ENCODE measurements around the gene MDP1.
A peak's percentile ranks its signal among the peaks of the same experiment; 100 is the strongest.

MDP1 gene

GRCh38 chr14:24240110-24240918 is 24.4 kb upstream of the MDP1 start:
- peak overlapping the region; percentile 21 for H3K4me3 ChIP-seq (ENCODE audit: low read length)
- TF ChIP-seq CTCF (IDR thresholded peaks at IDR 0.05; ENCODE audit: insufficient read depth, low read depth, low read length, missing control alignments): no peak
- no peak for DNase-seq (ENCODE audit: low read depth)

DNA sequence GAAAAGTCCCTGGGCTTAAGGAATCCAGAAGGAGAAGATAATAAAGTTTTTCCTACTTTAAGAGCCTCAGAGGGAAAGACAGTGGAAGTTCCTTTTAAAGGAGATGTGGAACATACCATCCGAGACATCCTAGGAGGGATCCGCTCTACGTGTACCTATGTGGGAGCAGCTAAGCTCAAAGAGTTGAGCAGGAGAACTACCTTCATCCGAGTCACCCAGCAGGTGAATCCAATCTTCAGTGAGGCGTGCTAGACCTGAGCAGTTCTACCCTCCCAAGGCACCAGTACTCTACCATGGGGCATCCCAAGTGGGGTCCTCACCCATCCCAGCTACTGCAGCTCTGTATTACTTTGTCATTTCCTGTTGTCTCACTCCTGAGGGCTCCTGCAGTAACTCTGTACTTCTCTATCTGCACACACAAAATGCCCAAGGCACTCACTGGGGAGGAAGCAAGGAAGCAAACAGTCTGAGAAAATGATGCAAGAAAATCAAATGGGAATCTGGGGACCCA is 22.7 kb upstream of the MDP1 start:
- no peak overlapping the region for H3K4me3 ChIP-seq (ENCODE audit: low read length)
- TF ChIP-seq CTCF (IDR thresholded peaks at IDR 0.05; ENCODE audit: insufficient read depth, low read depth, low read length, missing control alignments): no peak
- DNase-seq (ENCODE audit: low read depth): no peak

GRCh38 chr14:24238123-24238522 is 22.3 kb upstream of the MDP1 start:
- TF ChIP-seq CTCF (IDR thresholded peaks at IDR 0.05; ENCODE audit: insufficient read depth, low read depth, low read length, missing control alignments): no peak
- DNase-seq (ENCODE audit: low read depth): peak; percentile 95

DNA sequence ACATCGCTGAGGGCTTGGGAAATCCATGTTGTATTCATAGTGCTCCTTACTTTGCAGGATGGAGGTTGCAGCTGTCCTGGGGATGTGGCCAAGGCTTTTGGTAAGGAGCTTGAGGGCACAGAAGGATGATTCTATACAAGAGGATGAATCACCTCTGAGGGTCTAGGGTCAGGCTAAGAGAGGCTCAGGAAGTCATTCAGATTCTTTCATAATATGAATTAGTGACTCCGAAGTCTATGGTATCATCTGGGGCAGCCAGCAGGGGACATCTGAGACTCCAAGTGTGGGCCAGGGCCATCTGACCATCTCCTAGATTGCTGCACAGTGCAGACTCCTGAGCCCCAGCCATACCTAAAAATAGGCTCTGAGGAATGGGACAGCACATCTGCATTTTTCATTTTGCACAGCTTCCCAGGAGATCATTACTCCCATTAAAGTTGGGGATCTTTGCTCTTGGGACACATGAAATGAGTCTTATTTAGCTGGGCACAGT is 21.6 kb upstream of the MDP1 start:
- DNase-seq (ENCODE audit: low read depth): no peak
- no peak overlapping the region for H3K4me3 ChIP-seq (ENCODE audit: low read length)
- no peak for TF ChIP-seq CTCF (IDR thresholded peaks at IDR 0.05; ENCODE audit: insufficient read depth, low read depth, low read length, missing control alignments)

More at GRCh38 chr14:24238123-24238522, 22.3 kb upstream of the MDP1 start:
- H3K4me3 ChIP-seq (ENCODE audit: low read length): no peak overlapping the region

DNA sequence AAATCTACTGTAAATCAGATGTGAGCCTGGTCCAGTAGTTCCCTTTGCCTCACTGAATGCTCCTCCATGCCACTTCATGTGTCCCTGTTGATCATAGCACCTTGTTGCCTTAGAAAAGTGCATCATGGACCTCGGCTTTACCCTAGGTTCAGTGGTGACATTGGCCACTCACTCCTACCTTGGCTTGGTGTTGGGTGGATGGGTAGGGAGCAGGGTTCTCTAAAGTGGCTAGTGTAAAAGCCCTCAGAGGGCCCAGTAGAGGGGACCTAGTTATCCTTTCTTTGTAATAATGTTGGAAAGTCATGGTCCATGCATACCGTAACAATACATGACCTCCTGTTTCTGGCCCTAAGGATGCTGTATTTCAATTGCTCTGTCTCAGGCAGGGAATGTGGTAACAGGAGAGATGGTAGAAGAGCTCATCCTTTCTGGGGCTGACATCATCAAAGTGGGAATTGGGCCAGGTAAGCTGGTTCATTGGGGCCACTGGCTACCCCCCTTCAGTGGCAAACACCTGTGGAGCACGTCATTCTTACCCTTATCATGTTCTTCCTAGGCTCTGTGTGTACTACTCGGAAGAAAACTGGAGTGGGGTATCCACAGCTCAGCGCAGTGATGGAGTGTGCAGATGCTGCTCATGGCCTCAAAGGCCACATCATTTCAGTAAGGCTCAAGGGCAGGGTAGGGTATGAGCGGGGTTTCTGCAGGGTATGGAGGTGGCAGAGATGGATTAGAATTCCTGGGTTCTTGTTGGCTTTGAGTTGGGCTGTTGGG is 21.0 kb upstream of the MDP1 start:
- TF ChIP-seq CTCF (IDR thresholded peaks at IDR 0.05; ENCODE audit: insufficient read depth, low read depth, low read length, missing control alignments): no peak
- no peak for DNase-seq (ENCODE audit: low read depth)
- H3K4me3 ChIP-seq (ENCODE audit: low read length): no peak overlapping the region

- DNase-seq (ENCODE audit: low read depth): no peak
- H3K4me3 ChIP-seq (ENCODE audit: low read length): no peak overlapping the region
- TF ChIP-seq CTCF (IDR thresholded peaks at IDR 0.05; ENCODE audit: insufficient read depth, low read depth, low read length, missing control alignments): no peak
Observed at GRCh38 chr14:24235804-24236688, 20.2 kb upstream of the MDP1 start.

Data from epithelial cell of esophagus (primary cell).